Thymus (tissue), 11 donors: ENCODE measurements around the gene ZNF32. TPM values are rescaled to one million over a fixed set of nuclear protein-coding genes. Genes with fewer than 3 reads are reported as not detected.
A peak's percentile ranks its signal among the peaks of the same experiment; 100 is the strongest.

ENCODE experiments used
- DNase-seq, 9 donors: peaks; one replicate each; pipeline ENCODE4 v3.0.0-alpha.2; 2013; ENCODE audit warnings: low spot score in 9 of 9, low read depth in 6 of 9, missing footprints in 1 of 9
- H3K27ac ChIP-seq, 2 donors: one replicate each; pipeline ENCODE4 v1.5.1; 2013; ENCODE audit warnings: control low read depth in 1 of 2, low read depth in 1 of 2, low read length in 1 of 2, mild to moderate bottlenecking in 1 of 2, moderate library complexity in 1 of 2
- H3K27me3 ChIP-seq, 2 donors: one replicate each; pipeline ENCODE4 v1.5.1; 2013; ENCODE audit warnings: low read length in 1 of 2; ENCODE audit not compliant: control insufficient read depth in 2 of 2, insufficient read depth in 1 of 2
- H3K36me3 ChIP-seq, 2 donors: one replicate each; pipeline ENCODE4 v1.5.1; 2013; ENCODE audit warnings: low read length in 1 of 2, mild to moderate bottlenecking in 1 of 2, moderate library complexity in 1 of 2; ENCODE audit not compliant: control insufficient read depth in 2 of 2, insufficient read depth in 2 of 2
- H3K4me1 ChIP-seq, 2 donors: one replicate each; pipeline ENCODE4 v1.5.1; 2013; ENCODE audit warnings: low read length in 2 of 2; ENCODE audit not compliant: control insufficient read depth in 2 of 2, insufficient read depth in 2 of 2
- H3K4me3 ChIP-seq, 2 donors: one replicate each; pipeline ENCODE4 v1.5.1; 2013; ENCODE audit warnings: low read length in 2 of 2, control low read depth in 1 of 2, mild to moderate bottlenecking in 1 of 2
- H3K9me3 ChIP-seq, 2 donors: one replicate each; pipeline ENCODE4 v1.5.1; 2013; ENCODE audit warnings: low read length in 1 of 2, mild to moderate bottlenecking in 1 of 2; ENCODE audit not compliant: control insufficient read depth in 2 of 2, insufficient read depth in 1 of 2
- WGBS: extraction: QIAGEN DNeasy Blood & Tissue Kit; methylation state at CpG from one replicate; pipeline ENCODE4 v1.1.7; 2013; 5-methylcytosine and 5-hydroxymethylcytosine counted together
- polyA plus RNA-seq: library from polyadenylated mRNA; stranded (reverse); fragments of 200-250 nt; gene quantifications from one replicate; pipeline ENCODE4 v1.2.3, GENCODE V29; 2013
- total RNA-seq: library from RNA; stranded (reverse); fragments of 120-200 nt; gene quantifications from one replicate; pipeline ENCODE4 v1.2.4, GENCODE V29; 2013
- donor health status: healthy.

ZNF32 gene
- total and polyA plus RNA-seq, 2 donors, result 52.8 to 88.7 TPM

- Histone ChIP-seq H3K4me3 (no peak overlapping the region), H3K36me3 (no peaks in the 10 kb centered on the region), H3K27ac (no peak overlapping the region), H3K27me3 (peaks cover 0 to 18% of the 10 kb centered on the region in 2 donors), H3K9me3 (no peaks in the 10 kb centered on the region), H3K4me1 (peaks cover 0 to 2% of the 10 kb centered on the region in 2 donors)
- no peak for DNase-seq
These were observed 35.5 kb upstream of the ZNF32 start for GRCh38 chr10:43684292-43684559.

- Histone ChIP-seq H3K9me3 (no peaks in the 10 kb centered on the region), H3K36me3 (no peaks in the 10 kb centered on the region), H3K27me3 (peaks cover 0 to 13% of the 10 kb centered on the region in 2 donors), H3K4me3 (no peak overlapping the region), H3K4me1 (no peaks in the 10 kb centered on the region), H3K27ac (no peak overlapping the region)
- peak in 4 of 9 donors; percentile 18 to 56 (median 39) for DNase-seq
- 34% methylated on average over 10 of the region's 10 CpGs for WGBS
These were observed 35.0 kb upstream of the ZNF32 start for GRCh38 chr10:43683451-43684291.

GRCh38 chr10:43682956-43683355 is 34.3 kb upstream of the ZNF32 start:
- Histone ChIP-seq H3K9me3 (no peaks in the 10 kb centered on the region), H3K4me1 (no peaks in the 10 kb centered on the region), H3K36me3 (no peaks in the 10 kb centered on the region), H3K4me3 (no peak overlapping the region), H3K27ac (no peak overlapping the region), H3K27me3 (peaks cover 0 to 7% of the 10 kb centered on the region in 2 donors)
- no peak for DNase-seq
- WGBS, result 96% methylated on average over 2 of the region's 2 CpGs

- WGBS, result 91% methylated on average over 6 of the region's 6 CpGs
- no peak for DNase-seq
These were observed 33.0 kb upstream of the ZNF32 start for GRCh38 chr10:43681721-43682120.

GRCh38 chr10:43681220-43681619 is 32.5 kb upstream of the ZNF32 start:
- no peak for DNase-seq
- no peaks in the 10 kb centered on the region for H3K4me1 ChIP-seq
- peaks cover 0 to 7% of the 10 kb centered on the region in 2 donors for H3K27me3 ChIP-seq
- no peak overlapping the region for H3K4me3 ChIP-seq
- no peaks in the 10 kb centered on the region for H3K36me3 ChIP-seq
- H3K27ac ChIP-seq, result no peak overlapping the region
- 86% methylated on average over 7 of the region's 7 CpGs for WGBS
- no peaks in the 10 kb centered on the region for H3K9me3 ChIP-seq

More at GRCh38 chr10:43681721-43682120, 33.0 kb upstream of the ZNF32 start:
- Histone ChIP-seq H3K27me3 (peaks cover 0 to 6% of the 10 kb centered on the region in 2 donors), H3K27ac (no peak overlapping the region), H3K4me3 (no peak overlapping the region), H3K9me3 (no peaks in the 10 kb centered on the region), H3K4me1 (no peaks in the 10 kb centered on the region), H3K36me3 (no peaks in the 10 kb centered on the region)

- peaks cover 0 to 7% of the 10 kb centered on the region in 2 donors for H3K27me3 ChIP-seq
- H3K4me3 ChIP-seq, result no peak overlapping the region
- no peaks in the 10 kb centered on the region for H3K9me3 ChIP-seq
- DNase-seq, result no peak
- no peaks in the 10 kb centered on the region for H3K36me3 ChIP-seq
- no peak overlapping the region for H3K27ac ChIP-seq
- H3K4me1 ChIP-seq, result no peaks in the 10 kb centered on the region
- WGBS, result 65% methylated on average over 4 of the region's 4 CpGs
These were observed 31.4 kb upstream of the ZNF32 start for GRCh38 chr10:43680035-43680434.

GRCh38 chr10:43679509-43679908 is 30.8 kb upstream of the ZNF32 start:
- H3K36me3 ChIP-seq, result no peaks in the 10 kb centered on the region
- no peaks in the 10 kb centered on the region for H3K4me1 ChIP-seq
- WGBS, result 92% methylated on average over 7 of the region's 7 CpGs
- no peak overlapping the region for H3K27ac ChIP-seq
- H3K4me3 ChIP-seq, result no peak overlapping the region
- peaks cover 0 to 9% of the 10 kb centered on the region in 2 donors for H3K27me3 ChIP-seq
- no peaks in the 10 kb centered on the region for H3K9me3 ChIP-seq
- DNase-seq, result no peak

GRCh38 chr10:43678654-43679053 is 30.0 kb upstream of the ZNF32 start:
- 96% methylated on average over 10 of the region's 10 CpGs for WGBS

GRCh38 chr10:43676901-43677300 is 28.2 kb upstream of the ZNF32 start:
- no peaks in the 10 kb centered on the region for H3K9me3 ChIP-seq
- no peak for DNase-seq
- no peak overlapping the region for H3K4me3 ChIP-seq
- peaks cover 0 to 16% of the 10 kb centered on the region in 2 donors for H3K27me3 ChIP-seq
- WGBS, result 90% methylated on average over 7 of the region's 7 CpGs
- no peaks in the 10 kb centered on the region for H3K36me3 ChIP-seq
- no peak overlapping the region for H3K27ac ChIP-seq
- no peaks in the 10 kb centered on the region for H3K4me1 ChIP-seq

More at GRCh38 chr10:43678654-43679053, 30.0 kb upstream of the ZNF32 start:
- Histone ChIP-seq H3K36me3 (no peaks in the 10 kb centered on the region), H3K4me1 (no peaks in the 10 kb centered on the region), H3K27me3 (peaks cover 0 to 9% of the 10 kb centered on the region in 2 donors), H3K27ac (no peak overlapping the region), H3K4me3 (no peak overlapping the region), H3K9me3 (no peaks in the 10 kb centered on the region)
- DNase-seq, result no peak
